Measurements from ENCODE around the gene GCLC. TPM values are rescaled to one million over a fixed set of nuclear protein-coding genes. Genes with fewer than 3 reads are reported as not detected.

GCLC gene
- total and polyA plus RNA-seq, 8 donors = 9.3 to 176 (median 53.9) TPM

DNA sequence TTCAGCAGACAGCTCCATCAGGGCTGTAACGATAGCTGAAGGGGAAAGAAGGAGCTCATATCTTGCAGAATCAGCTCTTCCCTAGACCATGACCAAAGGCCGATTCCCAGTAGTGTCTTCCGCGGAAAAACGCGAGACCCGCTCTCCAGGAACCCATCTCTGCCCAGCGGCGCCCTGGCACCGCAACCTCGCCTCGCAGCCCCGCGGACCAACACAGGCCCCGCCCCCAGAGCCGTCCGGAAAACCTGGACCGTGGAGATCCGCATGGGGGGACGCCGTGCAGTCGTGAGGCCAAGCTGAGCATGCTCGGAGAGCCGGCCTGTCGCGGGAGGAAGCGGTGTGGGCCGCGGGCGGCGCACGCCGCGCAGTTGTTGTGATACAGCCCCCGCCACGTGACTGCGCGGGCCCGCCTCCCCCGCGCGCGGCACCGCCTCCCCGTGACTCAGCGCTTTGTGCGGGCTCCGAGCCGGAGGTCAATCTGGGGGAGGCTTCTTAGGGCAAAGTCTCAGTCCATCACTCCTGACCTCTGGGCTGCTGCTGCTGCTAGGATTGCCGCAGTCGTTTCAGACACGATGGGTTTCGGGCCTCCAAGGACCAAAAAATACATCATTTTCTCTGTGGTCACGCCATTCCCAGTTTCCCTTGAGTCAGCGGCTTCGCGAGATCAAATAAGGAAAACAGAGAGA is 3.1 kb upstream of the GCLC start:
- 0 to 2% (median 1%) methylated on average over 15 to 57 of the region's 57 CpGs for WGBS, 5 donors
- intact Hi-C loops (cut with DNase I; ENCODE audit: low total_unique reads) = no loop called here
- H3K36me3 ChIP-seq = no peaks in the 10 kb centered on the region
- H3K4me1 ChIP-seq = peaks cover 18 to 40% (median 36%) of the 10 kb centered on the region in 4 donors
- H3K9me3 ChIP-seq = no peaks in the 10 kb centered on the region
- H3K4me3 ChIP-seq = peak overlapping the region; percentile 54 to 60 (median 58)
- TF ChIP-seq, protein P1, sequence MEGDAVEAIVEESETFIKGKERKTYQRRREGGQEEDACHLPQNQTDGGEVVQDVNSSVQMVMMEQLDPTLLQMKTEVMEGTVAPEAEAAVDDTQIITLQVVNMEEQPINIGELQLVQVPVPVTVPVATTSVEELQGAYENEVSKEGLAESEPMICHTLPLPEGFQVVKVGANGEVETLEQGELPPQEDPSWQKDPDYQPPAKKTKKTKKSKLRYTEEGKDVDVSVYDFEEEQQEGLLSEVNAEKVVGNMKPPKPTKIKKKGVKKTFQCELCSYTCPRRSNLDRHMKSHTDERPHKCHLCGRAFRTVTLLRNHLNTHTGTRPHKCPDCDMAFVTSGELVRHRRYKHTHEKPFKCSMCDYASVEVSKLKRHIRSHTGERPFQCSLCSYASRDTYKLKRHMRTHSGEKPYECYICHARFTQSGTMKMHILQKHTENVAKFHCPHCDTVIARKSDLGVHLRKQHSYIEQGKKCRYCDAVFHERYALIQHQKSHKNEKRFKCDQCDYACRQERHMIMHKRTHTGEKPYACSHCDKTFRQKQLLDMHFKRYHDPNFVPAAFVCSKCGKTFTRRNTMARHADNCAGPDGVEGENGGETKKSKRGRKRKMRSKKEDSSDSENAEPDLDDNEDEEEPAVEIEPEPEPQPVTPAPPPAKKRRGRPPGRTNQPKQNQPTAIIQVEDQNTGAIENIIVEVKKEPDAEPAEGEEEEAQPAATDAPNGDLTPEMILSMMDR (IDR thresholded peaks at IDR 0.05) = peak in 2 of 7 experiments; percentile 8 to 25
- TF ChIP-seq POLR2AphosphoS5 (IDR thresholded peaks at IDR 0.05) (peak; percentile 77 to 94 (median 90)), POLR2A (IDR thresholded peaks at IDR 0.05) (peak in 1 of 4 donors; percentile 10), EP300 (IDR thresholded peaks at IDR 0.05) (peak; percentile 72)
- no peaks in the 10 kb centered on the region for H3K27me3 ChIP-seq
- peak; percentile 98 to 99 for DNase-seq
- peak overlapping the region; percentile 78 to 89 (median 84) for H3K27ac ChIP-seq

DNA sequence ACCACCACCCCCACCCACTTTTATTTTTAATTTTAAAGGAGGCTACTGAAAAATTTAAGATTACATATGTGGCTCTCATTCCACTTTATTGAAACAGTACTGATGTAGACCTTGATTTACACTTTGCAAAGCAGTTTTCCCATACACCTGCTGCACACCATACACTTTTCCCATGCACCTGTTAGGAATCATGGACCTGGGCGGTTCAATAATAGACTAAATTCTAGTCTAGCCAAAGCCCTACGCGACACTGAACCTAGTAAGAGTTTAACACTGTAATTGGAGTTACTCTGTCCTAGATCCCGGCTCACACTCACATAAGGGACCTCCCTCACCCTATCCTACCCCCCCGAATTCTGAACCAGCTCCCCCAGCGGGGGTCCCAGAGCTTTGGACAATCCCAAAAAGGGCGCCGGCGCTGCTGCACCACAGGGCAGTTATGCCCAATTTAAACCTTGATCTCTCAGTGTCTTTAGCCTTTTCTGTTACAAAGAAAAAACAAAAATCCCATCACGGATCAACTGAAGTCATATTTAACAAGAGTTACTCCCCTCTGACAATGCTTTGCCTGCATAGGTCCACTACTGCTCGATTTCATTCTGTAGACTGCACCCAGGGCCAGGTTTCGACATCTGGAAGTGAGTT is 2.4 kb upstream of the GCLC start:
- Histone ChIP-seq H3K27ac (peak overlapping the region; percentile 78 to 89 (median 84)), H3K4me3 (peak overlapping the region; percentile 54 to 60 (median 58)), H3K27me3 (no peaks in the 10 kb centered on the region), H3K36me3 (no peaks in the 10 kb centered on the region), H3K9me3 (no peaks in the 10 kb centered on the region), H3K4me1 (peaks cover 23 to 46% (median 43%) of the 10 kb centered on the region in 4 donors)
- TF ChIP-seq POLR2AphosphoS5 (IDR thresholded peaks at IDR 0.05) (no peak), POLR2A (IDR thresholded peaks at IDR 0.05) (no peak), EP300 (IDR thresholded peaks at IDR 0.05) (no peak)
- TF ChIP-seq, protein P1 (IDR thresholded peaks at IDR 0.05) = no peak
- DNase-seq = peak in 1 of 2 donors; percentile 28
- WGBS, 5 donors = 5 to 12% (median 6%) methylated on average over 12 of the region's 12 CpGs
- intact Hi-C loops (cut with DNase I; ENCODE audit: low total_unique reads) = no loop called here

DNA sequence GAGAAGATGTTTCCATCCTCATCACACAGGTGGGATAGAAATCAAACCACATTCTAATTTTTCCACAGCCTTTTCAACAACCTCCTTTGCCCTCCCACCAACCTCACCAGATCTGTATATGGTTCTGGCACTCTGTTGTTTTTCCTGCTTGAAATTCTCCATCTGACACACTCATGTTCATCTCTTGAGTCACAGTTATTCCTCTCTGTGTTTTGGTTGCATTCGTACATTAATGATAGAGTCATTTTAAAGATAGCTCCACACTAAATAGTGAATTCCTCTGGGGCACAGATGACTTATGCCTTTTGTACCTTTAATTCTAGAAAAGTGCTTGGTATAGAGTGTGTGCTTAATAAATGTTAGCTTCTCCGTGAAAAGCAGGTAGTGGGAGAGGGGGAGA is 1.4 kb upstream of the GCLC start:
- no peak overlapping the region for H3K27ac ChIP-seq

DNA sequence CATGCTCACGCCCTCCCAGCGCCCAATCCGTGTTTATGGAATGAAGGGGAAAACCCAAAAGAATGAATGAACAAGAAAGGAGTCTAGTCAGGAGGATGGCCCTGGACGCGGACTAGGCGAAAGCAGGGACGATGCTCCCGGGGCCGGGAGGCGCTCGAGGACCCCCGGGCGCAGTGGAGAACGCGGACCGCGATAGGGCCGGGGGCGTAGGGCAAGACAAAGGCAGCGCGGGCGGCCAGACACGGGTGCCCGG is 758 bp downstream of the GCLC start:
- Histone ChIP-seq H3K4me3 (peak overlapping the region; percentile 85 to 92 (median 90)), H3K27me3 (no peaks in the 10 kb centered on the region), H3K4me1 (peaks cover 48 to 77% (median 63%) of the 10 kb centered on the region in 4 donors), H3K9me3 (no peaks in the 10 kb centered on the region), H3K27ac (peak overlapping the region; percentile 90 to 99 (median 96)), H3K36me3 (peaks cover 0 to 5% (median 0%) of the 10 kb centered on the region in 4 donors)
- no peak for DNase-seq
- WGBS, 5 donors = 0 to 1% (median 1%) methylated on average over 15 to 24 of the region's 24 CpGs
- no peak for TF ChIP-seq POLR2A (IDR thresholded peaks at IDR 0.05)
- TF ChIP-seq POLR2AphosphoS5 (IDR thresholded peaks at IDR 0.05) = no peak
- TF ChIP-seq, protein P1 (IDR thresholded peaks at IDR 0.05) = no peak
- TF ChIP-seq EP300 (IDR thresholded peaks at IDR 0.05) = no peak
- intact Hi-C loops (cut with DNase I; ENCODE audit: low total_unique reads) = no loop called here

More for the DNA sequence above, 1.4 kb upstream of the GCLC start:
- no peak for TF ChIP-seq POLR2AphosphoS5 (IDR thresholded peaks at IDR 0.05)
- TF ChIP-seq, protein P1 (IDR thresholded peaks at IDR 0.05) = no peak
- TF ChIP-seq POLR2A (IDR thresholded peaks at IDR 0.05) = no peak
- no peak for TF ChIP-seq EP300 (IDR thresholded peaks at IDR 0.05)
- intact Hi-C loops (cut with DNase I; ENCODE audit: low total_unique reads) = no loop called here
- no peak overlapping the region for H3K4me3 ChIP-seq
- no peaks in the 10 kb centered on the region for H3K36me3 ChIP-seq
- H3K9me3 ChIP-seq = no peaks in the 10 kb centered on the region
- WGBS, 5 donors = 69 to 87% (median 77%) methylated on average over 2 of the region's 2 CpGs
- H3K27me3 ChIP-seq = no peaks in the 10 kb centered on the region
- H3K4me1 ChIP-seq = peaks cover 33 to 56% (median 49%) of the 10 kb centered on the region in 4 donors
- DNase-seq = no peak

All from stomach (tissue), 9 donors.